Measurements from ENCODE around the gene DDX23. TPM values are rescaled to one million over a fixed set of nuclear protein-coding genes. Genes with fewer than 3 reads are reported as not detected.

DDX23 gene
- polyA plus RNA-seq, 1 of the 3 experiments (the other 2 are of a cell fraction): 50.4 TPM

DNA sequence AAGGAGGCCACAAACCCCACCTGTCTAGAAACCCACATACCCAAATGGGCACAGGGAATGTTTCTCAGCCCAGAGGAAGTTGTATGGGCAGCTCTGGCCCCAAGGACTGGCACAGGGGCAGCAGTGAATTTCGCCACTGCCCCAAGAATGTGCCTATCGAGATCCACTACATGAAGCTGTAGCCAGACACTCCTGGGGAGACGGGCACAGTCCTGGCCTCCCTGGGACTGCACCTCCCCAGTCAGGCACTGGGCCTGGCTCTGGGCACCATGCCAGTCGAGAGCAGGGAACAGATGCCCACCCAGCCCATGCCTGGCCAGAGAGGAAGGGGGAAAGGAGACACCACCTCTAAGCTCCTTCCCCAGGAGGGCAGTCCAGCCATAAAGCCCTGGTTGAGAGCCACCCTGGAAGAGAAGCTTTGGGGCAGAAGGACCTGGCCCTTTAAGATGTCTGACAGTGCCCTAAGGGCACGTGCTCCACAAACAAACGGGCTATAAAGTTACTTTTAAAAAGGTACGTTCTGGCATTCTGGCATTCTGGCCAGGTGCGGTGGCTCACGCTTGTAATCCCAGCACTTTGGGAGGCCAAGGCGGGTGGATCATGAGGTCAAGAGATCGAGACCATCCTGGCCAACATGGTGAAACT lies 71.5 kb downstream of the DDX23 start:
- 79% methylated on average over 8 of the region's 11 CpGs for WGBS (ENCODE audit: low lambda C conversion rate)
- Histone ChIP-seq H3K27ac (ENCODE audit: low read depth in 2 of 2, low read length in 1 of 2) (peak overlapping the region in 1 of 2 experiments; percentile 79; a peak in 2 of 4 replicates), H3K9me2 (no peaks in the 10 kb centered on the region), H3F3A (replicated peaks; ENCODE audit: insufficient read depth) (peaks cover 3% of the 10 kb centered on the region), H3K27me3 (ENCODE audit: insufficient read depth) (no peaks in the 10 kb centered on the region), H2AFZ (ENCODE audit: low read depth) (no peak overlapping the region), H4K20me1 (ENCODE audit: insufficient read depth) (no peaks in the 10 kb centered on the region), H3K4me3 (ENCODE audit: low read depth in 2 of 2, low read length in 1 of 2) (no peak overlapping the region), H3K9ac (peak overlapping the region; percentile 44), H3K79me2 (ENCODE audit: insufficient read depth) (peaks cover 58% of the 10 kb centered on the region), H3K9me3 (no peaks in the 10 kb centered on the region), H3K4me2 (peak overlapping the region; percentile 59), H3K36me3 (replicated peaks in 1 of 2; ENCODE audit: control insufficient read depth in 1 of 2, insufficient read depth in 2 of 2, low read length in 1 of 2) (peaks cover 0 to 20% of the 10 kb centered on the region in 2 experiments), H3K4me1 (ENCODE audit: control insufficient read depth in 1 of 2, insufficient read depth in 2 of 2, low read depth in 1 of 2, low read length in 1 of 2) (peaks cover 4 to 14% of the 10 kb centered on the region in 2 experiments; a peak in 3 of 4 replicates)
- ChIA-PET CTCF (interaction anchor here (1.2 to 7.5 kb wide), 5 partner anchors 15 to 110 kb away, joined by 3 to 37 read pairs (median 4); partner anchors contain the start of gene CACNB3), POLR2A (interaction anchor here (1.7 kb wide), 1 partner anchor 9 kb away, joined by 4 read pairs; the partner anchor contains the start of gene ADCY6)
- DNase-seq: no peak
- TF ChIP-seq, protein P1, sequence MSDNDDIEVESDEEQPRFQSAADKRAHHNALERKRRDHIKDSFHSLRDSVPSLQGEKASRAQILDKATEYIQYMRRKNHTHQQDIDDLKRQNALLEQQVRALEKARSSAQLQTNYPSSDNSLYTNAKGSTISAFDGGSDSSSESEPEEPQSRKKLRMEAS (IDR thresholded peaks at IDR 0.05; ENCODE audit: low read depth): no peak
- TF ChIP-seq RAD21 (IDR thresholded peaks at IDR 0.05; ENCODE audit: low read length): no peak
- no peak for TF ChIP-seq NFIC (IDR thresholded peaks at IDR 0.05; ENCODE audit: borderline replicate concordance)

DNA sequence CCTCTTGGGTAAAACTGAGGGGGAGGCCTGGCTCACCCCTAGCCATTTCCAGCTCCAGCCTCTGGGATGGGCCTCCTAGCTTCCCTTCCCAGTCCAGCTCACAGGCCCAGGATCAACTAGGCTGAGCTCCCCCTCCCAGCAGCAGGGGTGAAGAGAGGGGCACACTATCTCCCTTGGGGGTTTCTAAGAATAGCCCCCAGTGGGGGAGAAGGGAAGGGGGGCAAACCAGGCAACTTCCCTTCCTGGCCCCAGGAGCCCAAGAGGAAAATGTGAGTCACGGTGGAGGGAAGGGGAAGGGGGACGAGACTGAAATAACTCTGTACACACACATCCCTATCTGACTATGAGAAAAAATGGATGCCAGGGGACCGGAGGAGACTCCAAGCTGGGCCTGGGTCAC lies 72.1 kb downstream of the DDX23 start:
- POLR2A ChIA-PET: interaction anchor here (0.6 to 1.7 kb wide), 2 partner anchors 9 to 24 kb away, joined by 3 to 4 read pairs; partner anchors contain the start of gene ADCY6
- H3K9ac ChIP-seq: peak overlapping the region; percentile 44; the same call in 1 of the 2 replicates

More for the DNA sequence above, 72.1 kb downstream of the DDX23 start:
- no peak for DNase-seq
- no peaks in the 10 kb centered on the region for H3K9me3 ChIP-seq
- H2AFZ ChIP-seq (ENCODE audit: low read depth): no peak overlapping the region
- H3K9me2 ChIP-seq: no peaks in the 10 kb centered on the region
- H3K36me3 ChIP-seq (replicated peaks in 1 of 2; ENCODE audit: control insufficient read depth in 1 of 2, insufficient read depth in 2 of 2, low read length in 1 of 2): peaks cover 0 to 26% of the 10 kb centered on the region in 2 experiments
- peaks cover 52% of the 10 kb centered on the region for H3K79me2 ChIP-seq (ENCODE audit: insufficient read depth)
- H3F3A ChIP-seq (replicated peaks; ENCODE audit: insufficient read depth): peaks cover 3% of the 10 kb centered on the region
- H3K4me1 ChIP-seq (ENCODE audit: control insufficient read depth in 1 of 2, insufficient read depth in 2 of 2, low read depth in 1 of 2, low read length in 1 of 2): peaks cover 4 to 14% of the 10 kb centered on the region in 2 experiments; a peak in 3 of 4 replicates
- 44% methylated on average over 3 of the region's 3 CpGs for WGBS (ENCODE audit: low lambda C conversion rate)
- H3K4me2 ChIP-seq: peak overlapping the region; percentile 59
- H4K20me1 ChIP-seq (ENCODE audit: insufficient read depth): no peaks in the 10 kb centered on the region
- TF ChIP-seq YY1 (IDR thresholded peaks at IDR 0.05; ENCODE audit: low read depth) (0 out of 2 replicates have a peak, but pooled peaks have one; percentile 33), RCOR1 (IDR thresholded peaks at IDR 0.05; ENCODE audit: low read length) (no peak), TEAD4 (IDR thresholded peaks at IDR 0.05; ENCODE audit: borderline replicate concordance, insufficient read depth) (no peak), MEF2A (IDR thresholded peaks at IDR 0.05; ENCODE audit: borderline replicate concordance, low read depth) (peak; percentile 76; the same call in 1 of the 2 replicates), FOSL2 (IDR thresholded peaks at IDR 0.05; ENCODE audit: borderline replicate concordance, low read depth) (peak; percentile 69), TAF1 (IDR thresholded peaks at IDR 0.05; ENCODE audit: borderline replicate concordance, low read depth, low read length) (no peak), RXRA (IDR thresholded peaks at IDR 0.05; ENCODE audit: borderline replicate concordance, low read depth) (peak; percentile 47; the same call in 1 of the 2 replicates), EP300 (IDR thresholded peaks at IDR 0.05; ENCODE audit: borderline replicate concordance in 1 of 2, low read depth in 1 of 2, low read length in 1 of 2) (peak in 1 of 2 experiments; percentile 48; a peak in 1 of 4 replicates), FOXJ3 (CRISPR knock-in tag; IDR thresholded peaks at IDR 0.05) (no peak)
- no peaks in the 10 kb centered on the region for H3K27me3 ChIP-seq (ENCODE audit: insufficient read depth)
- no peak overlapping the region for H3K4me3 ChIP-seq (ENCODE audit: low read depth in 2 of 2, low read length in 1 of 2)
- peak overlapping the region in 1 of 2 experiments; percentile 79; a peak in 2 of 4 replicates for H3K27ac ChIP-seq (ENCODE audit: low read depth in 2 of 2, low read length in 1 of 2)
- CTCF ChIA-PET: interaction anchor here (0.9 to 7.5 kb wide), 7 partner anchors 16 to 162 kb away, joined by 3 to 37 read pairs (median 4); partner anchors contain the start of gene CACNB3

Small RNA genes lying within 50 kb of the gene (small RNA-seq; reads per million reads assigned to genes)
- gene RF00019 (0 reads per million in 7 experiments), gene RNU6-600P (0 reads per million in 7 experiments)

Other genes with a start within 250 kb of the DDX23 start
- gene KANSL2, start 169.9 kb downstream of the DDX23 start, polyA plus RNA-seq (2012; rRNA removed): 32.8 and 35.3 TPM in 2 replicates
- gene CCNT1, start 135.5 kb downstream of the DDX23 start, polyA plus RNA-seq (2012; rRNA removed): 7.2 and 10.9 TPM in 2 replicates
- gene ADCY6, start 63.1 kb downstream of the DDX23 start, polyA plus RNA-seq (2012; rRNA removed): 36.0 and 46.4 TPM in 2 replicates
- 25.6 and 34.6 TPM in 2 replicates for gene CACNB3, start 33.7 kb downstream of the DDX23 start, polyA plus RNA-seq (2012; rRNA removed)
- 0.19 and 0.39 TPM in 2 replicates for gene RND1, start 13.7 kb upstream of the DDX23 start, polyA plus RNA-seq (2012; rRNA removed)
- gene FKBP11, start 73.3 kb upstream of the DDX23 start, polyA plus RNA-seq (2012; rRNA removed): 23.7 and 28.5 TPM in 2 replicates
- gene ARF3, start 105.3 kb upstream of the DDX23 start, polyA plus RNA-seq (2012; rRNA removed): 204 and 261 TPM in 2 replicates
- gene WNT10B, start 119.6 kb upstream of the DDX23 start, polyA plus RNA-seq (2012; rRNA removed): 0.11 and 0.18 TPM in 2 replicates
- not detected in 2 replicates for gene WNT1, start 126.2 kb upstream of the DDX23 start, polyA plus RNA-seq (2012; rRNA removed)
- gene DDN, start 147.2 kb upstream of the DDX23 start, polyA plus RNA-seq (2012; rRNA removed): 0.20 and 0.24 TPM in 2 replicates
- 75.1 and 113 TPM in 2 replicates for gene PRKAG1, start 166.6 kb upstream of the DDX23 start, polyA plus RNA-seq (2012; rRNA removed)
- 16.3 and 30.5 TPM in 2 replicates for gene KMT2D, start 208.6 kb upstream of the DDX23 start, polyA plus RNA-seq (2012; rRNA removed)
- 2.2 and 2.3 TPM in 2 replicates for gene RHEBL1, start 217.8 kb upstream of the DDX23 start, polyA plus RNA-seq (2012; rRNA removed)
- gene DHH, start 242.6 kb upstream of the DDX23 start, polyA plus RNA-seq (2012; rRNA removed): 0.08 and 0.13 TPM in 2 replicates

Measured in SK-N-SH (cell line).